MCF 10A (cell line): ENCODE results near the gene MSI2. TPM values are rescaled to one million over a fixed set of nuclear protein-coding genes. Genes with fewer than 3 reads are reported as not detected.
A peak's percentile ranks its signal among the peaks of the same experiment; 100 is the strongest.

ENCODE experiments used
- BruUV-seq: library from RNA; stranded (reverse); fragments of 400-500 nt; replicated peaks from 2 replicates; lab custom pipeline; 2021; lab: Mats Ljungman, UMichigan
- CTCF ChIA-PET: fragments of 300-600 bp; sonication (Branson Sonifier 250); formaldehyde crosslinking; extraction: SDS; loops from one replicate; lab custom pipeline; 2021; ENCODE audit warnings: antibody characterized with exemption, inconsistent platforms; lab: Yijun Ruan, JAX
- POLR2A ChIA-PET: fragments of 300-600, 350-650 bp; sonication (Branson Sonifier 250); formaldehyde crosslinking; extraction: SDS; loops from one replicate; lab custom pipeline; 2020; ENCODE audit warnings: antibody characterized with exemption, inconsistent platforms; lab: Yijun Ruan, JAX
- DNase-seq: peaks from one replicate; pipeline ENCODE4 v3.0.0-alpha.2; 2018; ENCODE audit not compliant: unreplicated experiment
- H3K27ac Mint-ChIP-seq: one replicate; pipeline ENCODE4 v1.8.0; 2022; ENCODE audit warnings: mild to moderate bottlenecking, low read depth, mixed read lengths; ENCODE audit not compliant: unreplicated experiment
- H3K27me3 Mint-ChIP-seq: one replicate; pipeline ENCODE4 v1.8.0; 2022; ENCODE audit warnings: mixed read lengths; ENCODE audit not compliant: insufficient read depth, unreplicated experiment
- H3K36me3 Mint-ChIP-seq: one replicate; pipeline ENCODE4 v1.8.0; 2022; ENCODE audit warnings: mild to moderate bottlenecking, moderate library complexity, mixed read lengths; ENCODE audit not compliant: insufficient read depth, unreplicated experiment
- H3K4me1 Mint-ChIP-seq: one replicate; pipeline ENCODE4 v1.8.0; 2022; ENCODE audit warnings: mixed read lengths; ENCODE audit not compliant: insufficient read depth, unreplicated experiment
- H3K4me3 Mint-ChIP-seq: one replicate; pipeline ENCODE4 v1.8.0; 2022; ENCODE audit warnings: mild to moderate bottlenecking, moderate library complexity, mixed read lengths; ENCODE audit not compliant: unreplicated experiment
- H3K9me3 Mint-ChIP-seq: one replicate; pipeline ENCODE4 v1.8.0; 2022; ENCODE audit warnings: mixed read lengths; ENCODE audit not compliant: unreplicated experiment
- intact Hi-C: fragments of 100-400 bp; cut with micrococcal nuclease; formaldehyde crosslinking; loops from 2 replicates; pipeline ENCODE4 v1.14.1; 2022
- total RNA-seq: library from RNA; stranded (reverse); gene quantifications from 2 replicates; pipeline ENCODE4 v1.2.3, GENCODE V29; 2022
- TF ChIP-seq, protein P1 (sequence below): fragments of 200-600 bp; IDR thresholded peaks from one replicate; pipeline ENCODE4 v1.8.0; 2022; ENCODE audit warnings: antibody characterized with exemption, mild to moderate bottlenecking; ENCODE audit not compliant: unreplicated experiment

Gene MSI2
- total RNA-seq, 1 experiment from 2014 or later = 60.6 TPM

DNA sequence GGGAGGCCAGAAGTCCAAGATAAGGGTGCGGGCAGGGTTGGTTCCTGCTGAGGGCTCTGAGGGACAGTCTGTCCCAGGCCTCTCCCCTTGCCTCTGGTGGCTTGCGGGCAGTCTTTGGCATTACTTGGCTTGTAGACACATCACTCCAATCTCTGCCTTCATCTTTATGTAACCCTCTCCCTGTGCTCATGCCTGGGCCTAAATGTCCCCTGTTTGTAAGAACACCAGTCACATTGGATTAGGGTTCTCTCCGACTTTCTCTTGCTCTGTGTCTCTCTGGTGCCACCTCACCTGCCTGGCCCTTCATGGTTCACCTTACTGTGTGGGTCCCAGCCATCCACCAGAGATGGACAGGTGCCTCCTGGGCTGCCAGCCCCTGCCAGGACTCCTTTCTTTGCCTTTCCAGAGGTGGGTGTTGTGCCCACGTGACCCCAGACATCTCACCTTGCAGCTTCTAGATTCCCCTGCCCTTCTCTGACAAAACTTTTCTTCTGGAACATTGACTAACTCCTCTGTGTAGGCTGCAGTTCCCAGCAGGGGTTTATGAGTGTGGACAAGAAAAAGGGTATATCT, 205.8 kb downstream of the MSI2 start:
- Mint-ChIP-seq H3K4me1 (peaks cover 25% of the 10 kb centered on the region), H3K36me3 (peaks cover 13% of the 10 kb centered on the region), H3K27me3 (no peaks in the 10 kb centered on the region), H3K4me3 (no peak overlapping the region), H3K27ac (peak overlapping the region; percentile 67), H3K9me3 (no peaks in the 10 kb centered on the region)
- TF ChIP-seq, protein P1, sequence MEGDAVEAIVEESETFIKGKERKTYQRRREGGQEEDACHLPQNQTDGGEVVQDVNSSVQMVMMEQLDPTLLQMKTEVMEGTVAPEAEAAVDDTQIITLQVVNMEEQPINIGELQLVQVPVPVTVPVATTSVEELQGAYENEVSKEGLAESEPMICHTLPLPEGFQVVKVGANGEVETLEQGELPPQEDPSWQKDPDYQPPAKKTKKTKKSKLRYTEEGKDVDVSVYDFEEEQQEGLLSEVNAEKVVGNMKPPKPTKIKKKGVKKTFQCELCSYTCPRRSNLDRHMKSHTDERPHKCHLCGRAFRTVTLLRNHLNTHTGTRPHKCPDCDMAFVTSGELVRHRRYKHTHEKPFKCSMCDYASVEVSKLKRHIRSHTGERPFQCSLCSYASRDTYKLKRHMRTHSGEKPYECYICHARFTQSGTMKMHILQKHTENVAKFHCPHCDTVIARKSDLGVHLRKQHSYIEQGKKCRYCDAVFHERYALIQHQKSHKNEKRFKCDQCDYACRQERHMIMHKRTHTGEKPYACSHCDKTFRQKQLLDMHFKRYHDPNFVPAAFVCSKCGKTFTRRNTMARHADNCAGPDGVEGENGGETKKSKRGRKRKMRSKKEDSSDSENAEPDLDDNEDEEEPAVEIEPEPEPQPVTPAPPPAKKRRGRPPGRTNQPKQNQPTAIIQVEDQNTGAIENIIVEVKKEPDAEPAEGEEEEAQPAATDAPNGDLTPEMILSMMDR = no peak
- ChIA-PET POLR2A (no interaction called here), CTCF (interaction anchor here (0.5 kb wide), 1 partner anchor 21 kb away, joined by 5 read pairs; no protein-coding TSS in a partner anchor)
- intact Hi-C loops = no loop called here
- no TSS peak for BruUV-seq
- DNase-seq = no peak

DNA sequence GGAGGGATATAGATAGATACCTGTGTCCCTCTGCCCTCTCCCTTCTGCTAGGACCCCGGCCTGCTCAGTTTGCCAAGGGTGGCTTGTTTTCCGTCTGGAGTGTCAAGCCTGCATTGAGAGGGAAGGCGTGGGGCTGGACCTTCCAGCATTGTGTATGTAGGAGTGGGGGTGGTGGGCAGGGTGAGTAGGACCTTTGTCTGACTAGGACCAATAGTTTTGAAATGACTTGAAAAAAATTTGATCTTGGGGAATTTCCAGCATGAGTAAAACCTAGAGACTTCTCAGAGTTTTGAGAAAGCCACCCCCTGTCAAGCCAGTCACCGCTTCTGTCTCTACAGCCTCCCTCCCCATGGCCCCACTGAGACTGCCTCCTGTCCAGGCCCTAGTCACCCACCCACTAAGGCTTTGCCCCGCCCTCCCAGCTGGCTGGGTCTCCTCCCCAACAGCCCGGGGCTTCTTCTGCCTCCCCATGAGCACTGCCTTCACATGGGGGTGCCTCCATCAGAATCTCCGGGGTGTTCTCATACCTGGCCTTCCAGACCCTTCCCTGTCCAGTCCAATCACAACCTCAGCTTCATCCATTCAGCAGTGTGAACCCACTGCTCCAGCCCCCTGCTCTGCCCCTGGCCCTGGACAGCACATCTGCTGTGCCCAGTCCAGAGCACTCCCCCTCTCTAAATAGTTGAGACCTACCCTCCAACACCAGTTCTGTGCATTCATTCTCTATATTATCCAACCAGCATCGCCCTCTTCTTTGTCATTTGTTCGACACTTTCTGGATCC, 207.0 kb downstream of the MSI2 start:
- intact Hi-C loops = no loop called here
- peak overlapping the region; percentile 29 for H3K27ac Mint-ChIP-seq
- no peak overlapping the region for H3K4me3 Mint-ChIP-seq
- TF ChIP-seq, protein P1 = no peak
- H3K27me3 Mint-ChIP-seq = no peaks in the 10 kb centered on the region
- H3K36me3 Mint-ChIP-seq = peaks cover 13% of the 10 kb centered on the region
- ChIA-PET POLR2A (no interaction called here), CTCF (interaction anchor here (0.5 kb wide), 1 partner anchor 22 kb away, joined by 5 read pairs; no protein-coding TSS in a partner anchor)
- BruUV-seq = no TSS peak
- peaks cover 25% of the 10 kb centered on the region for H3K4me1 Mint-ChIP-seq
- peak; percentile 45 for DNase-seq
- no peaks in the 10 kb centered on the region for H3K9me3 Mint-ChIP-seq

DNA sequence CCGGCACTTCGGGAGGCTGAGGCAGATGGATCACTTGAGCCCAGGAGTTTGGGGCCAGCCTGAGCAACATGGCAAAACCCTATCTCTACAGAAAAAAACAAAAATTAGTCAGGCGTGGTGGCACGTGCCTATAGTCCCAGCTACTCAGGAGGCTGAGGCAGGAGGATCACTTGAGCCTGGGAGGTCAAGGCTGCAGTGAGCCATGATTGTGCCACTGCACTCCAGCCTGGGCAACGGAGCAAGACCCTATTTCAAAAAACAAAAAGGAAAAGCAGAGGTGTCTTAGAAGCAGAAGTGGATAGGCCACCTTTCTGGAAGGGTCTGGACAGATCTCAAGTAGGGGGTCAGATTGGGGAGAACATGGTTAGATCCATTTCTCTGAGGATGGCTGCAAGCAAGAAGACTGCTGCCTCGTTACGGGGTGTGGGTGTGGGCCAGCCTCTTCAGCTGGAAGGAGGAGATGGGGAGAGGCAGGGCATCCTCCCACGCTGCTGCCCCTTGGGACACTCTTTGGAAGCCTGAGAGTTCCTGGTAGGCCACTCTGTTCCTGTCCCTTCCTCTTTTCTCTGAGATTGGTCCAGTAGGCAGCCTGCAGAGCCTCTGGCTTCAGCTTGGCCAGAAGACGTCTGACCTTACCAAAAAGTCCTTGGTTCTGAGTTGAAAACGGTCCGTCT, 208.0 kb downstream of the MSI2 start:
- TF ChIP-seq, protein P1 = no peak
- Mint-ChIP-seq H3K36me3 (peaks cover 13% of the 10 kb centered on the region), H3K27me3 (no peaks in the 10 kb centered on the region), H3K4me1 (peaks cover 25% of the 10 kb centered on the region), H3K9me3 (no peaks in the 10 kb centered on the region), H3K27ac (no peak overlapping the region), H3K4me3 (no peak overlapping the region)
- CTCF ChIA-PET = interaction anchor here (0.6 kb wide), 1 partner anchor 1125 kb away, joined by 4 read pairs; no protein-coding TSS in a partner anchor
- no TSS peak for BruUV-seq
- POLR2A ChIA-PET = no interaction called here
- no peak for DNase-seq
- intact Hi-C loops = no loop called here

DNA sequence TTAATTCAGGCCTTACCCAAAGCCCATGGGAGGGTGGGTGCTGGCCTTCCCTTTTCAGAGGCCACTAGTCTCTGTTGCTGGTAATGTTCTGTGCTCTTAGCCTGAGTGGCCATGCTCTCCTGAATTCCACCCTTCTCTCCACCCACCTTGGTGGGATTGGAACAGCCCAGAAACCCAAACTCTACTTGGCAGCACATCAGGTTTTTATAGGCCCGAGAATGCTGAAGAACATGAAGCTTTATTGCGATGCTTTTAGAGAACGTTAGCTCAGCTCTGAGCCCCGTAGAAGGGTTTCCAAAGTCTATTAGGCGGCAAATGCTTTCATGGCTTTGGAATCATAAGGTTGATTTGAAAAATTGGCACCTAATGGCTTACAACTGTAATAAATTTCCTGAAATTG, 209.3 kb downstream of the MSI2 start:
- no peak overlapping the region for H3K4me3 Mint-ChIP-seq
- no peak for DNase-seq
- H3K36me3 Mint-ChIP-seq = peaks cover 13% of the 10 kb centered on the region
- CTCF ChIA-PET = interaction anchor here (1.3 kb wide), 1 partner anchor 11 kb away, joined by 3 read pairs; no protein-coding TSS in a partner anchor
- no peaks in the 10 kb centered on the region for H3K9me3 Mint-ChIP-seq
- TF ChIP-seq, protein P1 = no peak
- intact Hi-C loops = no loop called here
- H3K27me3 Mint-ChIP-seq = no peaks in the 10 kb centered on the region
- no peak overlapping the region for H3K27ac Mint-ChIP-seq
- H3K4me1 Mint-ChIP-seq = peaks cover 18% of the 10 kb centered on the region
- POLR2A ChIA-PET = no interaction called here
- BruUV-seq = no TSS peak
